Measurements from ENCODE around the gene MAGEB17.

- TF ChIP-seq POLR2A (IDR thresholded peaks at IDR 0.05; ENCODE audit: borderline replicate concordance, extremely low read depth, insufficient read depth, insufficient read length) (no peak), RAD21 (IDR thresholded peaks at IDR 0.05; ENCODE audit: low read depth) (no peak), SP1 (IDR thresholded peaks at IDR 0.05; ENCODE audit: low read depth) (no peak), CTCF (IDR thresholded peaks at IDR 0.05 in 2 of 3, conservative IDR thresholded peaks at IDR 0.05 in 1 of 3; ENCODE audit: borderline replicate concordance in 1 of 3, insufficient read depth in 1 of 3, low read depth in 2 of 3, low read length in 2 of 3) (no peak), SRF (IDR thresholded peaks at IDR 0.05; ENCODE audit: low read depth) (no peak), JUND (IDR thresholded peaks at IDR 0.05) (no peak), EZH2phosphoT487 (IDR thresholded peaks at IDR 0.05; ENCODE audit: borderline replicate concordance) (no peak), CEBPB (IDR thresholded peaks at IDR 0.05; ENCODE audit: low read depth) (no peak), YY1 (IDR thresholded peaks at IDR 0.05; ENCODE audit: extremely low read depth, insufficient replicate concordance, low read depth, low read length) (no peak)
- TF ChIP-seq, protein P1, sequence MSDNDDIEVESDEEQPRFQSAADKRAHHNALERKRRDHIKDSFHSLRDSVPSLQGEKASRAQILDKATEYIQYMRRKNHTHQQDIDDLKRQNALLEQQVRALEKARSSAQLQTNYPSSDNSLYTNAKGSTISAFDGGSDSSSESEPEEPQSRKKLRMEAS (IDR thresholded peaks at IDR 0.05), result no peak
Observed at GRCh38 chrX:16207634-16208033, 40.4 kb downstream of the MAGEB17 start.

All from HCT116 (cell line).